Right ventricle myocardium superior (tissue), 1 donor: ENCODE data around the gene WNT16. TPM values are rescaled to one million over a fixed set of nuclear protein-coding genes. Genes with fewer than 3 reads are reported as not detected.
"Not testable (repeated sequence)": the region's sequence is repeated elsewhere in the genome, so short reads cannot be mapped to it uniquely, and the experiment has no call there.

Experiments
- ATAC-seq: fragments of 200-7000 bp; cut with Tn5 transposase; one replicate; pipeline ENCODE4 v1.9.1; 2020; ENCODE audit warnings: mild to moderate bottlenecking; ENCODE audit not compliant: poor library complexity
- DNase-seq: peaks from one replicate; pipeline ENCODE4 v3.0.0-alpha.2; 2020
- intact Hi-C: fragments of 100-400 bp; cut with DNase I; formaldehyde crosslinking; loops from one replicate; pipeline ENCODE4 v1.11.2; 2022
- long read RNA-seq: library from polyadenylated mRNA; unstranded; transcript quantifications from one replicate; pipeline ENCODE4 v2.0.0, GENCODE V29; 2021
- total RNA-seq: library from RNA; stranded (reverse); fragmentation: NEBNext Ultra II Directional; extraction: Animal tissue kit (Norgen Biotek cat#: 25700); gene quantifications from one replicate; pipeline ENCODE4 v1.2.1, GENCODE V29; 2021
- donor health status: DM: no; HTN: yes; CAD: no; lungs with severe emphysema.

Gene WNT16
- not detected for total RNA-seq
- long read RNA-seq, result 0 reads

GRCh38 chr7:121328508-121329190, at the start of gene WNT16:
TSS of gene WNT16 (plus strand) at chr7:121329000. CDS start at chr7:121329293, 293 bp downstream.
- DNase-seq (no peak), ATAC-seq (peak; percentile 48)
- intact Hi-C loops, result no loop called here

- DNase-seq (no peak), ATAC-seq (no peak)
- intact Hi-C loops, result no loop called here
Measured at GRCh38 chr7:121279060-121279620, 49.7 kb upstream of the WNT16 start.

- intact Hi-C loops, result no loop called here
- ATAC-seq (no peak), DNase-seq (no peak)
Measured at GRCh38 chr7:121279822-121280221, 49.0 kb upstream of the WNT16 start.

- ATAC-seq (no peak), DNase-seq (no peak)
- intact Hi-C loops, result no loop called here
Measured at GRCh38 chr7:121280656-121281055, 48.1 kb upstream of the WNT16 start.

- ATAC-seq, result no peak
- intact Hi-C loops, result no loop called here
- no peak for DNase-seq
Measured at GRCh38 chr7:121282129-121282528, 46.7 kb upstream of the WNT16 start.

GRCh38 chr7:121285066-121285667, 43.6 kb upstream of the WNT16 start:
- intact Hi-C loops, result no loop called here
- no peak for ATAC-seq
- DNase-seq, result no peak

- intact Hi-C loops, result no loop called here
- DNase-seq (no peak), ATAC-seq (no peak)
Measured at GRCh38 chr7:121286186-121286585, 42.6 kb upstream of the WNT16 start.

GRCh38 chr7:121286742-121287734, 41.8 kb upstream of the WNT16 start:
- no peak for ATAC-seq
- intact Hi-C loops, result no loop called here
- no peak for DNase-seq

- intact Hi-C loops, result no loop called here
- no peak for ATAC-seq
Measured at GRCh38 chr7:121288894-121289293, 39.9 kb upstream of the WNT16 start.

GRCh38 chr7:121289930-121290329, 38.9 kb upstream of the WNT16 start:
- intact Hi-C loops, DNase-seq, ATAC-seq: not testable (repeated sequence)

More at GRCh38 chr7:121288894-121289293, 39.9 kb upstream of the WNT16 start:
- no peak for DNase-seq

GRCh38 chr7:121294448-121294992, 34.3 kb upstream of the WNT16 start:
- ATAC-seq, result no peak
- intact Hi-C loops, result no loop called here
- DNase-seq, result no peak

- no peak for ATAC-seq
- no peak for DNase-seq
- intact Hi-C loops, result no loop called here
Measured at GRCh38 chr7:121297843-121298242, 31.0 kb upstream of the WNT16 start.

GRCh38 chr7:121298831-121299239, 30.0 kb upstream of the WNT16 start:
- DNase-seq (no peak), ATAC-seq (no peak)
- intact Hi-C loops, result no loop called here

GRCh38 chr7:121300685-121301420, 27.9 kb upstream of the WNT16 start:
- DNase-seq (no peak), ATAC-seq (no peak)
- intact Hi-C loops, result no loop called here

GRCh38 chr7:121301446-121302213, 27.2 kb upstream of the WNT16 start:
- ATAC-seq (no peak), DNase-seq (no peak)
- intact Hi-C loops, result no loop called here

- intact Hi-C loops, result no loop called here
- no peak for ATAC-seq
- no peak for DNase-seq
Measured at GRCh38 chr7:121302214-121302745, 26.5 kb upstream of the WNT16 start.

GRCh38 chr7:121303422-121304101, 25.2 kb upstream of the WNT16 start:
- intact Hi-C loops, result no loop called here
- ATAC-seq, result no peak
- no peak for DNase-seq
